K562 (cell line): Measurements from ENCODE around the gene PLEKHG5. TPM values are rescaled to one million over a fixed set of nuclear protein-coding genes. Genes with fewer than 3 reads are reported as not detected.
A peak's percentile ranks its signal among the peaks of the same experiment; 100 is the strongest.

Experiments
- CREM ChIP-seq: IDR thresholded peaks from 2 replicates; pipeline ENCODE4 v1.6.1; 2014; ENCODE audit warnings: antibody characterized with exemption, low read depth
- ILF3 ChIP-seq: fragments of 450-650 bp; IDR thresholded peaks from 2 replicates; pipeline ENCODE4 v1.6.1; 2018; ENCODE audit warnings: antibody characterized with exemption, mild to moderate bottlenecking, moderate library complexity, borderline replicate concordance
- MAZ ChIP-seq, 2 experiments: fragments of 450-650 bp in 1 of 2; sonication (generic) in 1 of 2; formaldehyde crosslinking; IDR thresholded peaks in 1 of 2; conservative IDR thresholded peaks in 1 of 2; 2 replicates each; pipeline versions ENCODE4 v1.4.0 to v1.5.0; 2020; ENCODE audit warnings: mild to moderate bottlenecking in 1 of 2, missing genetic modification reagents in 1 of 2
- MTF1 ChIP-seq: fragments of 250-450 bp; sonication (Bioruptor Pico); IDR thresholded peaks from 2 replicates; pipeline ENCODE4 v1.9.0; 2021; ENCODE audit warnings: moderate library complexity, mild to moderate bottlenecking, inconsistent platforms, borderline replicate concordance
- PHF21A ChIP-seq: fragments of 450-650 bp; IDR thresholded peaks from 2 replicates; pipeline ENCODE4 v1.6.1; 2017; ENCODE audit warnings: low read depth, borderline replicate concordance
- ZNF140 ChIP-seq: fragments of 250-450 bp; sonication (Bioruptor Pico); IDR thresholded peaks from 2 replicates; pipeline ENCODE4 v1.8.0; 2021; ENCODE audit warnings: moderate library complexity, mild to moderate bottlenecking, inconsistent platforms
- ZNF445 ChIP-seq: fragments of 250-450 bp; sonication (Bioruptor Pico); IDR thresholded peaks from 2 replicates; pipeline ENCODE4 v1.4.0; 2020; ENCODE audit warnings: low read depth, mild to moderate bottlenecking, moderate library complexity
- polyA plus RNA-seq, 8 experiments: library from polyadenylated mRNA; depleted of rRNA in 4 of 8; stranded (reverse) in 5 of 8; unstranded in 3 of 8; fragments of >200 nt; fragmentation: Nextera tagmentation in 2 of 8; fragmentation: Illumina TruSeq in 1 of 8; extraction: Ambion mirVana in 2 of 8; extraction: Trizol in 1 of 8; gene quantifications; 2 replicates each; pipeline versions ENCODE4 v1.2.1 to v1.2.3, GENCODE V29; 2011 to 2014; ENCODE audit warnings: inconsistent platforms in 1 of 8, missing spikeins in 1 of 8
- total RNA-seq, 7 experiments: library from RNA; depleted of rRNA in 6 of 7; stranded (reverse); fragments of >200 nt in 6 of 7; fragmentation: Illumina TruSeq in 2 of 7; extraction: Trizol in 2 of 7; gene quantifications; 2 replicates each; pipeline versions ENCODE4 v1.2.1 to v1.2.3, GENCODE V29; 2011 to 2021; ENCODE audit warnings: low replicate concordance in 1 of 7
- TF ChIP-seq, protein P1 (sequence below): fragments of 450-650 bp; IDR thresholded peaks from 2 replicates; pipeline ENCODE4 v1.6.1; 2016; ENCODE audit warnings: mild to moderate bottlenecking, moderate library complexity
- TF ChIP-seq, protein P2 (sequence below): sonication (generic); formaldehyde crosslinking; IDR thresholded peaks from 2 replicates; pipeline ENCODE4 v1.8.0; 2022; ENCODE audit warnings: mild to moderate bottlenecking, missing genetic modification reagents
- TF ChIP-seq, protein P3 (sequence below): fragments of 450-650 bp; IDR thresholded peaks from 2 replicates; pipeline ENCODE4 v1.6.1; 2016; ENCODE audit warnings: missing biosample characterization, missing genetic modification characterization

Gene PLEKHG5
- total and polyA plus RNA-seq, 9 of the 15 experiments (the other 6 are each of a cell fraction or from before 2014, with no cell fraction given), result 0.04 to 0.29 (median 0.09) TPM; not detected in 3

DNA sequence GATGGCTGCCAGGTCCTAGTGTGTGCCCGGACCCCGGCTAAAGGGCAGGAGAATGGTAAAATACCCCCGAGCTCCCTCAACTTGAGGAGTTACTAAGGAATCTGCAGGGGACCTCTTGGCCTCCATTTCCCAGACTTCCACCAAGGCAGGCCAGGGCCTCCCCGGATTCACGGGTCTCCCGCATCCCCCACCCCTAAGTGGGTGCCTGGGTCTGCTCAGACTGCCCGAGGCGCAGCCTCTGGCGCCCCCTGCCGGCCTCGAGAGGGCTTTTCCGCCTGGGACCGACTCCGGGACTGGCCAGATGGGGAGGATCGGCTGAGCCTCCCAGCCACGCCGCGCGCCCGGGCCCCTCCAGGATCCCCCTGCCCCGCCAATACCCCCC lies 1.7 kb downstream of the PLEKHG5 start (continued):
- TF ChIP-seq, protein P1, sequence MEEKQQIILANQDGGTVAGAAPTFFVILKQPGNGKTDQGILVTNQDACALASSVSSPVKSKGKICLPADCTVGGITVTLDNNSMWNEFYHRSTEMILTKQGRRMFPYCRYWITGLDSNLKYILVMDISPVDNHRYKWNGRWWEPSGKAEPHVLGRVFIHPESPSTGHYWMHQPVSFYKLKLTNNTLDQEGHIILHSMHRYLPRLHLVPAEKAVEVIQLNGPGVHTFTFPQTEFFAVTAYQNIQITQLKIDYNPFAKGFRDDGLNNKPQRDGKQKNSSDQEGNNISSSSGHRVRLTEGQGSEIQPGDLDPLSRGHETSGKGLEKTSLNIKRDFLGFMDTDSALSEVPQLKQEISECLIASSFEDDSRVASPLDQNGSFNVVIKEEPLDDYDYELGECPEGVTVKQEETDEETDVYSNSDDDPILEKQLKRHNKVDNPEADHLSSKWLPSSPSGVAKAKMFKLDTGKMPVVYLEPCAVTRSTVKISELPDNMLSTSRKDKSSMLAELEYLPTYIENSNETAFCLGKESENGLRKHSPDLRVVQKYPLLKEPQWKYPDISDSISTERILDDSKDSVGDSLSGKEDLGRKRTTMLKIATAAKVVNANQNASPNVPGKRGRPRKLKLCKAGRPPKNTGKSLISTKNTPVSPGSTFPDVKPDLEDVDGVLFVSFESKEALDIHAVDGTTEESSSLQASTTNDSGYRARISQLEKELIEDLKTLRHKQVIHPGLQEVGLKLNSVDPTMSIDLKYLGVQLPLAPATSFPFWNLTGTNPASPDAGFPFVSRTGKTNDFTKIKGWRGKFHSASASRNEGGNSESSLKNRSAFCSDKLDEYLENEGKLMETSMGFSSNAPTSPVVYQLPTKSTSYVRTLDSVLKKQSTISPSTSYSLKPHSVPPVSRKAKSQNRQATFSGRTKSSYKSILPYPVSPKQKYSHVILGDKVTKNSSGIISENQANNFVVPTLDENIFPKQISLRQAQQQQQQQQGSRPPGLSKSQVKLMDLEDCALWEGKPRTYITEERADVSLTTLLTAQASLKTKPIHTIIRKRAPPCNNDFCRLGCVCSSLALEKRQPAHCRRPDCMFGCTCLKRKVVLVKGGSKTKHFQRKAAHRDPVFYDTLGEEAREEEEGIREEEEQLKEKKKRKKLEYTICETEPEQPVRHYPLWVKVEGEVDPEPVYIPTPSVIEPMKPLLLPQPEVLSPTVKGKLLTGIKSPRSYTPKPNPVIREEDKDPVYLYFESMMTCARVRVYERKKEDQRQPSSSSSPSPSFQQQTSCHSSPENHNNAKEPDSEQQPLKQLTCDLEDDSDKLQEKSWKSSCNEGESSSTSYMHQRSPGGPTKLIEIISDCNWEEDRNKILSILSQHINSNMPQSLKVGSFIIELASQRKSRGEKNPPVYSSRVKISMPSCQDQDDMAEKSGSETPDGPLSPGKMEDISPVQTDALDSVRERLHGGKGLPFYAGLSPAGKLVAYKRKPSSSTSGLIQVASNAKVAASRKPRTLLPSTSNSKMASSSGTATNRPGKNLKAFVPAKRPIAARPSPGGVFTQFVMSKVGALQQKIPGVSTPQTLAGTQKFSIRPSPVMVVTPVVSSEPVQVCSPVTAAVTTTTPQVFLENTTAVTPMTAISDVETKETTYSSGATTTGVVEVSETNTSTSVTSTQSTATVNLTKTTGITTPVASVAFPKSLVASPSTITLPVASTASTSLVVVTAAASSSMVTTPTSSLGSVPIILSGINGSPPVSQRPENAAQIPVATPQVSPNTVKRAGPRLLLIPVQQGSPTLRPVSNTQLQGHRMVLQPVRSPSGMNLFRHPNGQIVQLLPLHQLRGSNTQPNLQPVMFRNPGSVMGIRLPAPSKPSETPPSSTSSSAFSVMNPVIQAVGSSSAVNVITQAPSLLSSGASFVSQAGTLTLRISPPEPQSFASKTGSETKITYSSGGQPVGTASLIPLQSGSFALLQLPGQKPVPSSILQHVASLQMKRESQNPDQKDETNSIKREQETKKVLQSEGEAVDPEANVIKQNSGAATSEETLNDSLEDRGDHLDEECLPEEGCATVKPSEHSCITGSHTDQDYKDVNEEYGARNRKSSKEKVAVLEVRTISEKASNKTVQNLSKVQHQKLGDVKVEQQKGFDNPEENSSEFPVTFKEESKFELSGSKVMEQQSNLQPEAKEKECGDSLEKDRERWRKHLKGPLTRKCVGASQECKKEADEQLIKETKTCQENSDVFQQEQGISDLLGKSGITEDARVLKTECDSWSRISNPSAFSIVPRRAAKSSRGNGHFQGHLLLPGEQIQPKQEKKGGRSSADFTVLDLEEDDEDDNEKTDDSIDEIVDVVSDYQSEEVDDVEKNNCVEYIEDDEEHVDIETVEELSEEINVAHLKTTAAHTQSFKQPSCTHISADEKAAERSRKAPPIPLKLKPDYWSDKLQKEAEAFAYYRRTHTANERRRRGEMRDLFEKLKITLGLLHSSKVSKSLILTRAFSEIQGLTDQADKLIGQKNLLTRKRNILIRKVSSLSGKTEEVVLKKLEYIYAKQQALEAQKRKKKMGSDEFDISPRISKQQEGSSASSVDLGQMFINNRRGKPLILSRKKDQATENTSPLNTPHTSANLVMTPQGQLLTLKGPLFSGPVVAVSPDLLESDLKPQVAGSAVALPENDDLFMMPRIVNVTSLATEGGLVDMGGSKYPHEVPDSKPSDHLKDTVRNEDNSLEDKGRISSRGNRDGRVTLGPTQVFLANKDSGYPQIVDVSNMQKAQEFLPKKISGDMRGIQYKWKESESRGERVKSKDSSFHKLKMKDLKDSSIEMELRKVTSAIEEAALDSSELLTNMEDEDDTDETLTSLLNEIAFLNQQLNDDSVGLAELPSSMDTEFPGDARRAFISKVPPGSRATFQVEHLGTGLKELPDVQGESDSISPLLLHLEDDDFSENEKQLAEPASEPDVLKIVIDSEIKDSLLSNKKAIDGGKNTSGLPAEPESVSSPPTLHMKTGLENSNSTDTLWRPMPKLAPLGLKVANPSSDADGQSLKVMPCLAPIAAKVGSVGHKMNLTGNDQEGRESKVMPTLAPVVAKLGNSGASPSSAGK, result no peak
- TF ChIP-seq MTF1 (no peak), CREM (0 out of 2 replicates have a peak, but pooled peaks have one; percentile 20), ILF3 (no peak), MAZ (CRISPR knock-in tag; conservative IDR thresholded peaks at IDR 0.05 in 1 of 2, IDR thresholded peaks at IDR 0.05 in 1 of 2) (peak in 1 of 2 experiments; percentile 44; a peak in 1 of 4 replicates), ZNF140 (CRISPR knock-in tag) (no peak), ZNF445 (CRISPR knock-in tag) (no peak), PHF21A (no peak)
- TF ChIP-seq, protein P2, sequence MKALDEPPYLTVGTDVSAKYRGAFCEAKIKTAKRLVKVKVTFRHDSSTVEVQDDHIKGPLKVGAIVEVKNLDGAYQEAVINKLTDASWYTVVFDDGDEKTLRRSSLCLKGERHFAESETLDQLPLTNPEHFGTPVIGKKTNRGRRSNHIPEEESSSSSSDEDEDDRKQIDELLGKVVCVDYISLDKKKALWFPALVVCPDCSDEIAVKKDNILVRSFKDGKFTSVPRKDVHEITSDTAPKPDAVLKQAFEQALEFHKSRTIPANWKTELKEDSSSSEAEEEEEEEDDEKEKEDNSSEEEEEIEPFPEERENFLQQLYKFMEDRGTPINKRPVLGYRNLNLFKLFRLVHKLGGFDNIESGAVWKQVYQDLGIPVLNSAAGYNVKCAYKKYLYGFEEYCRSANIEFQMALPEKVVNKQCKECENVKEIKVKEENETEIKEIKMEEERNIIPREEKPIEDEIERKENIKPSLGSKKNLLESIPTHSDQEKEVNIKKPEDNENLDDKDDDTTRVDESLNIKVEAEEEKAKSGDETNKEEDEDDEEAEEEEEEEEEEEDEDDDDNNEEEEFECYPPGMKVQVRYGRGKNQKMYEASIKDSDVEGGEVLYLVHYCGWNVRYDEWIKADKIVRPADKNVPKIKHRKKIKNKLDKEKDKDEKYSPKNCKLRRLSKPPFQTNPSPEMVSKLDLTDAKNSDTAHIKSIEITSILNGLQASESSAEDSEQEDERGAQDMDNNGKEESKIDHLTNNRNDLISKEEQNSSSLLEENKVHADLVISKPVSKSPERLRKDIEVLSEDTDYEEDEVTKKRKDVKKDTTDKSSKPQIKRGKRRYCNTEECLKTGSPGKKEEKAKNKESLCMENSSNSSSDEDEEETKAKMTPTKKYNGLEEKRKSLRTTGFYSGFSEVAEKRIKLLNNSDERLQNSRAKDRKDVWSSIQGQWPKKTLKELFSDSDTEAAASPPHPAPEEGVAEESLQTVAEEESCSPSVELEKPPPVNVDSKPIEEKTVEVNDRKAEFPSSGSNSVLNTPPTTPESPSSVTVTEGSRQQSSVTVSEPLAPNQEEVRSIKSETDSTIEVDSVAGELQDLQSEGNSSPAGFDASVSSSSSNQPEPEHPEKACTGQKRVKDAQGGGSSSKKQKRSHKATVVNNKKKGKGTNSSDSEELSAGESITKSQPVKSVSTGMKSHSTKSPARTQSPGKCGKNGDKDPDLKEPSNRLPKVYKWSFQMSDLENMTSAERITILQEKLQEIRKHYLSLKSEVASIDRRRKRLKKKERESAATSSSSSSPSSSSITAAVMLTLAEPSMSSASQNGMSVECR (CRISPR knock-in tag), result 0 out of 2 replicates have a peak, but pooled peaks have one; percentile 44
- TF ChIP-seq, protein P3, sequence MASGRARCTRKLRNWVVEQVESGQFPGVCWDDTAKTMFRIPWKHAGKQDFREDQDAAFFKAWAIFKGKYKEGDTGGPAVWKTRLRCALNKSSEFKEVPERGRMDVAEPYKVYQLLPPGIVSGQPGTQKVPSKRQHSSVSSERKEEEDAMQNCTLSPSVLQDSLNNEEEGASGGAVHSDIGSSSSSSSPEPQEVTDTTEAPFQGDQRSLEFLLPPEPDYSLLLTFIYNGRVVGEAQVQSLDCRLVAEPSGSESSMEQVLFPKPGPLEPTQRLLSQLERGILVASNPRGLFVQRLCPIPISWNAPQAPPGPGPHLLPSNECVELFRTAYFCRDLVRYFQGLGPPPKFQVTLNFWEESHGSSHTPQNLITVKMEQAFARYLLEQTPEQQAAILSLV (tag), result no peak
